ENCODE results near the gene CMSS1. TPM values are rescaled to one million over a fixed set of nuclear protein-coding genes. Genes with fewer than 3 reads are reported as not detected.

CMSS1 gene
- total RNA-seq, 4 donors from 2014 or later, result 2.4 to 29.9 (median 5.2) TPM

GRCh38 chr3:99772671-99773070 lies 45.0 kb upstream of the CMSS1 start:
- no peak for DNase-seq
- in situ Hi-C loops (cut with MboI; ENCODE audit: low pct_ligation_motif_present in 1 of 4, low pct_unique_long_range_greater_than_20kb in 1 of 4, low sequenced_read_pairs in 3 of 4), result loop anchor here in 2 of 4 donors (25.0 kb wide), 1 partner anchor 760 kb away; no protein-coding TSS in a partner anchor
- no peaks in the 10 kb centered on the region for H3K27me3 ChIP-seq
- H3K36me3 ChIP-seq, result no peaks in the 10 kb centered on the region
- H3K4me3 ChIP-seq, result no peak overlapping the region
- no peak overlapping the region for H3K27ac ChIP-seq
- TF ChIP-seq EP300 (IDR thresholded peaks at IDR 0.05; ENCODE audit: low read depth) (no peak), POLR2A (IDR thresholded peaks at IDR 0.05) (no peak)
- WGBS, 2 donors (ENCODE audit: low coverage in 1 of 2), result 95% methylated on average over 1 of the region's 1 CpG; no CpG with 5 or more reads in 1 of the 2 donors
- no peaks in the 10 kb centered on the region for H3K9me3 ChIP-seq
- H3K4me1 ChIP-seq, result no peaks in the 10 kb centered on the region
- intact Hi-C loops (cut with DNase I; ENCODE audit: low total_unique reads), result no loop called here

- no peak for DNase-seq
- intact Hi-C loops (cut with DNase I; ENCODE audit: low total_unique reads), result no loop called here
- in situ Hi-C loops (cut with MboI; ENCODE audit: low pct_ligation_motif_present in 1 of 4, low pct_unique_long_range_greater_than_20kb in 1 of 4, low sequenced_read_pairs in 3 of 4), result loop anchor here in 2 of 4 donors (25.0 kb wide), 1 partner anchor 762 kb away; no protein-coding TSS in a partner anchor
- H3K4me1 ChIP-seq, result no peaks in the 10 kb centered on the region
- TF ChIP-seq POLR2AphosphoS5 (IDR thresholded peaks at IDR 0.05) (no peak), POLR2A (IDR thresholded peaks at IDR 0.05) (no peak), CTCF (IDR thresholded peaks at IDR 0.05) (no peak), EP300 (IDR thresholded peaks at IDR 0.05; ENCODE audit: low read depth) (no peak)
- no peaks in the 10 kb centered on the region for H3K36me3 ChIP-seq
- H3K27ac ChIP-seq, result no peak overlapping the region
- WGBS, 2 donors (ENCODE audit: low coverage in 1 of 2), result 19 to 45% methylated on average over 2 of the region's 2 CpGs
- no peak overlapping the region for H3K4me3 ChIP-seq
- no peaks in the 10 kb centered on the region for H3K9me3 ChIP-seq
- H3K27me3 ChIP-seq, result no peaks in the 10 kb centered on the region
These were observed 43.2 kb upstream of the CMSS1 start for GRCh38 chr3:99774467-99774866.

- in situ Hi-C loops (cut with MboI; ENCODE audit: low pct_ligation_motif_present in 1 of 4, low pct_unique_long_range_greater_than_20kb in 1 of 4, low sequenced_read_pairs in 3 of 4), result no loop called here
These were observed 41.0 kb upstream of the CMSS1 start for GRCh38 chr3:99776516-99777209.

GRCh38 chr3:99777210-99777549 lies 40.5 kb upstream of the CMSS1 start:
- H3K9me3 ChIP-seq, result no peaks in the 10 kb centered on the region
- WGBS, 2 donors (ENCODE audit: low coverage in 1 of 2), result 69 to 100% methylated on average over 1 to 2 of the region's 2 CpGs
- no peaks in the 10 kb centered on the region for H3K36me3 ChIP-seq
- DNase-seq, result no peak
- no peaks in the 10 kb centered on the region for H3K4me1 ChIP-seq
- in situ Hi-C loops (cut with MboI; ENCODE audit: low pct_ligation_motif_present in 1 of 4, low pct_unique_long_range_greater_than_20kb in 1 of 4, low sequenced_read_pairs in 3 of 4), result no loop called here
- TF ChIP-seq POLR2AphosphoS5 (IDR thresholded peaks at IDR 0.05), result no peak
- TF ChIP-seq POLR2A (IDR thresholded peaks at IDR 0.05), result no peak
- TF ChIP-seq CTCF (IDR thresholded peaks at IDR 0.05), result no peak
- TF ChIP-seq EP300 (IDR thresholded peaks at IDR 0.05; ENCODE audit: low read depth), result no peak
- H3K27ac ChIP-seq, result no peak overlapping the region
- no peaks in the 10 kb centered on the region for H3K27me3 ChIP-seq
- intact Hi-C loops (cut with DNase I; ENCODE audit: low total_unique reads), result no loop called here
- H3K4me3 ChIP-seq, result no peak overlapping the region

More at GRCh38 chr3:99776516-99777209, 41.0 kb upstream of the CMSS1 start:
- no peak overlapping the region for H3K27ac ChIP-seq
- WGBS, 2 donors (ENCODE audit: low coverage in 1 of 2), result 62 to 68% methylated on average over 5 of the region's 5 CpGs
- no peak for TF ChIP-seq EP300 (IDR thresholded peaks at IDR 0.05; ENCODE audit: low read depth)
- TF ChIP-seq POLR2AphosphoS5 (IDR thresholded peaks at IDR 0.05), result no peak
- no peak for TF ChIP-seq POLR2A (IDR thresholded peaks at IDR 0.05)
- TF ChIP-seq CTCF (IDR thresholded peaks at IDR 0.05), result no peak
- no peaks in the 10 kb centered on the region for H3K9me3 ChIP-seq
- no peaks in the 10 kb centered on the region for H3K36me3 ChIP-seq
- H3K27me3 ChIP-seq, result no peaks in the 10 kb centered on the region
- H3K4me3 ChIP-seq, result no peak overlapping the region
- no peaks in the 10 kb centered on the region for H3K4me1 ChIP-seq
- no peak for DNase-seq
- intact Hi-C loops (cut with DNase I; ENCODE audit: low total_unique reads), result no loop called here
